Measurements from ENCODE around the gene CNDP2.
"Not testable (repeated sequence)": the region's sequence is repeated elsewhere in the genome, so short reads cannot be mapped to it uniquely, and the experiment has no call there.

Gene CNDP2

DNA sequence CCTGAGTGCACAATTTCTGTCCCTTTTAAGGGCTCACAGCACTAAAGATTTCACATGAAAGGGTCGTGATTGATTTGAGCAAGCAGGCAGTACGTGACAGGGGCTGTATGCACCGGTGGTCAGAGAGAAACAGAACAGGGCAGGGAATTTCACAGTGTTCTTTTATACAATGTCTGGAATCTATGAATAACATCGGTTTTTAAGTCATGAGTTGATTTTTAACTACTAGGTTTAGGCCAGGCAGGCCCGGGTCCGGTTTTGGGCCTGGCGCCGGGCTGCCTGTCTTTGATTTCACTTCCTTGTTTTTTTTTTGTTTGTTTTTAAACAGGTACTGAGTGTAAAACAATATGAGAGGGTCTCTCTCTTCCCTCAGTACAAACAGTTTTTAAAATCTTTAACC is 4.6 kb downstream of the CNDP2 start:
- DNase-seq (ENCODE audit: low spot score) = not testable (repeated sequence)

DNA sequence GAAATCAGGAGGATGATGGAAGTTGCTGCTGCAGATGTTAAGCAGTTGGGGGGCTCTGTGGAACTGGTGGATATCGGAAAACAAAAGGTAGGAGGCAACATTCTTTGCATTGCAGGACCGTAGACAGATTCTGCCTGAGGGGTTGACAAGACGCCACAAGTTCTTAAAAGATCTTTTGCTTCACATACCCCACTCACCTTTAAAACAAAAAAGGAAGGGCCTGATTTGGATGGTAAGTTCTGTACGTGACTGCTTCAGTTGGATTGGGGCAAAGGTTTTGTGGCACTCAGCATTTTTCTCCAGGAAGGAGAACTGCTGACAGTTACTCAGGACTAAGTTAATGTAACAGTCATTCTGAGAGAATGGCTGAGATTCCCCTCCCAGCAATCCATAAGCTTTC is 5.2 kb downstream of the CNDP2 start:
- no peak for DNase-seq (ENCODE audit: low spot score)

DNA sequence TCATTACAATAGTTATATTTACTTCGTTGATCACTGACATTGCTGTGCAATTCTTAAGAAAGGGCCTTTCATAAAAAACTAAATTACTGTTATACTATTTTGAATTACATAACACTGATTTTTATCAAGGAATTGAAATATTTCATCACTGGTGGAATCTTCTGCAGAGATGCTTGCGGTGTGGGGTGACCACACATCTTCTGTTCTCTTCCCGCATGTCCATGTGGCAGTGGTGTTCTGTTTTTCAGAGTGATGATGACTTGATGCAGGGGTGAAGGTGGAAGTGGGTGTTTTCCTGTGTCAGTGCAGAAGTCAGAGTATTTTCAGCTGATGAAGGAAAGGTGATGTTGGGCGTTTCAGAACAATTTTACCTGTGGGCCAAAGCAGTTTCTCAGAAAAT is 7.0 kb downstream of the CNDP2 start:
- no peak for DNase-seq (ENCODE audit: low spot score)

DNA sequence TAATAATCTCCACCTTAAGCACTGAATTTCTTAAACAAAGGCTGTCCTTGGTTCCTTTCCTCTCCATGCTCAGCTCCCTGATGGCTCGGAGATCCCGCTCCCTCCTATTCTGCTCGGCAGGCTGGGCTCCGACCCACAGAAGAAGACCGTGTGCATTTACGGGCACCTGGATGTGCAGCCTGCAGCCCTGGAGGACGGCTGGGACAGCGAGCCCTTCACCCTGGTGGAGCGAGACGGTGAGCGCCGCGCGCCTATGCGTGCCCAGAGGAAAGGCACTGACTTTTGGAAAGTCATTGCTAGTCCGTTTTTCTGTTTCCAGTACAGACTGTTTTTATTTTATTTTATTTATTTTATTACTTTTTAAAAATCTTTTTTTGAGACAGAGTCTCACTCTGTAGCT is 9.6 kb downstream of the CNDP2 start:
- DNase-seq (ENCODE audit: low spot score) = no peak

DNA sequence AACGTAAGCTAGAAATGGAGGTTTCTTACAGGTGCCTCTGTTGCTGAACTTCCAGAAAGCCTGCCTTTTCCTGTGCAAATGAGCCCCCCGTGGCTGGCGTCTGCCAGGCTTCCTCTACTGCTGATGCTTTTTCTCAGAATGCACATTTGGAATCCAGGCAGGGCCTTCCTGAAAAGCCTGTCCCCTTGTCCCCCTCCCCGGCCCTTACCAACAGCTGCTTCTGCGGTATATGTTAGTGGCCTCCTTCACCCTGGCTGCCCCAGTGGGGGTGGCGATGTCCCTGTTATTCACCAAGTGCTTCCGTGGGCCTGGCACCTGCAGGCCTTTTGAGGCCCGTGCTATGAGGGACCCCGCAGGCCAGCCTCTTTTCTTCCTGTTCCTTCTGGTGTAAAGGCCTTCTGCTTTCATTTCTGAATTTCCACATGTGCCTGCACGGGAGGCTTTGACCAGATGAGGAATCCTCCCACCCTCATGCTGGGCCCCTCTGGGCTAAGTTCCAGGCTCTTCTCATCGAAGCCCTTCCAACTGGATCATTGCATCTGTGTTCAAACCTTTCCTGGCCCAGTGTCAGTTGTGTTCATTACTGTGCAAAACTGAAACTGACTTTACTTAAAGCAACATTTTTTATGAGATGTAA is 10.4 kb downstream of the CNDP2 start:
- DNase-seq (ENCODE audit: low spot score) = no peak

DNA sequence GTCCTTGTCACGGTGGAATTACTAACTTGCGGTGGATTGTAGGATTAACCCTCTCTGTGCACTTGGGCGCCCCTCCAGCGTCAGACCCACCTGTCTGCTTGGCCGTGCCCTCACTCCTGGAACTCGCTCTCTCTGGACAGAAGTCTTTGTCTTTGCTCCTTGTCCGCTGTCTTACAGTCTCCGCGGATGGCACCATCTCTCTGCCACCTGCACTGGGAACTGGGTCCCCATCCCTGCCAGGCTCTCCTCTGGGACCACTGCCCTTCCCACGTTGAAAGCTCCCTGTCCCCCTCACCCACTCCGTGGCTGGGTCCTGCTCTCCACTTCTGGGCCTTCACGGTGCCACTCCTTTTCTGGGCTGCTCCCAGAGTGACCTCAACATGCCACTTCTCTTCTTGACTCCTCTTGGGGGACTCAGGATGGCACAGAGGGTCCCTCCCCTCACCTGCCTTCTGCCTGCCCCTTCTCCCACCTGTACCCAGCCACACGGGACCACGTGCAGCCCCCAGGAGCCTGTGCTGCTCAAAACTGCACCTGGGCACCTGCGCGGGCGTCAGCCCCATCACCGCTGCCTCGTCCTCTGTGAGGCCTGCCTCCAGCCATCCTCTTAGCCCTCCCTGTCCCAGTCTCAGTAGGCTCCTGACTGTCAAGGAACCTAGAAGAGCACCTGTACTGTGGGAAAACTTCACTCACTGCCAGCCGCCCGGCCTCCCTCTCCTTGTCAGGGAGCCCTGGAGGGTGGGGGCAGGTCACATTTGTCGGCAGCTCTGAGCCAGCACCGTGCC is 11.1 kb downstream of the CNDP2 start:
- DNase-seq (ENCODE audit: low spot score) = no peak

DNA sequence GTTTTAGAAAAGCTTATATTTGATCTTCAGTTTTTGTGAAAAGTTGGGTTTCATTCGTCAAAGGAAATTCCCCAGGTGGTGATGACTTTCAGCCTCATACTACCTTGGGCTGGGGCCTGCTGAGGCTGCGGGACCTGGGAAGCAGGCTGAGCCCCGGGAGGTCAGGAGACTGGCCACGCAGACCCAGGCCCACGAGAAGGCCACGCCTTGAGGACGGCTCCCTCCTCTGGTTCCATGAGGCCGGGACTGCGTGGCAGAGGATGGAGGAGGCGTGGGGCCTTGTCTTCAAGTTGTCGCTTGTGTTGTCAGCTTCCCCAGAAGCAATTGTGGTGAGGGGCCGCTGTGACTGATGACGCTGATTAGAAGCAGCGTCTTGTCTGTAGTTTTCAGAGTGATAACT is 11.8 kb downstream of the CNDP2 start:
- DNase-seq (ENCODE audit: low spot score) = no peak

DNA sequence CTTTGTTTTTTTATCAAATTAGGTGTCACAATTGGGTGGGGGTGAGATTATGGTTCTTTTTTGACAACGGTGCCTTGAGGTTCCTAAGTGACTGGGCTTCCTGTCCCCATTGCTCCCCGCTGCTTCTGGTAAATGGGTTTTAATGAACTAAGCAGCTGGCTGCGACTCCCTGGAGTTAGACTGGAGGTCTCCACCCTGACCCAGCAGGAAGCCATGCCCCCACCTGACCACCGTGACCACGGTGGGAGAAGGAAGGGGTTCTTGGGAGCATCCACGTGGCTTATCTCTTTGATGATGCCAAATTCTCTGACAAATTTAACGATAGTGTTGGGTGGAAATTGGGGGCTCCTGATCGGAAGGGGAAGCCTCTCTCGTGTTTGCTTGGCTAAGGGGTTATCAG is 12.2 kb downstream of the CNDP2 start:
- DNase-seq (ENCODE audit: low spot score) = no peak

DNA sequence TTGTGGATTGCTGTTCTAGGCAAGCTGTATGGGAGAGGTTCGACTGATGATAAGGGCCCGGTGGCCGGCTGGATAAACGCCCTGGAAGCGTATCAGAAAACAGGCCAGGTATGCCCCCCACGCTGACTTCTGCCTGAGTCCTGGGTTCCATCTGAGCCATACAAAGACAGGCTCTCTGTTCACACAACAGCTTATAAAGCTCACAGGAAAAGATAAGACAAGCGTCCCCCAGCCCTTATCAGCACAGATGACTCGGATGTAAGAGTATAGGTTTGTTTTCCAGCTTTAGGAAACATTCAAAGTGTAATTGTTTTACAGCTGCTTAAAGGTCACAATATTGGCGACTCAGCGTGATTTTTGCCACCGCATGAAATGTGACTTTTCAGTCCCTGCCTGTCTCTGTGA is 12.7 kb downstream of the CNDP2 start:
- DNase-seq (ENCODE audit: low spot score) = no peak

DNA sequence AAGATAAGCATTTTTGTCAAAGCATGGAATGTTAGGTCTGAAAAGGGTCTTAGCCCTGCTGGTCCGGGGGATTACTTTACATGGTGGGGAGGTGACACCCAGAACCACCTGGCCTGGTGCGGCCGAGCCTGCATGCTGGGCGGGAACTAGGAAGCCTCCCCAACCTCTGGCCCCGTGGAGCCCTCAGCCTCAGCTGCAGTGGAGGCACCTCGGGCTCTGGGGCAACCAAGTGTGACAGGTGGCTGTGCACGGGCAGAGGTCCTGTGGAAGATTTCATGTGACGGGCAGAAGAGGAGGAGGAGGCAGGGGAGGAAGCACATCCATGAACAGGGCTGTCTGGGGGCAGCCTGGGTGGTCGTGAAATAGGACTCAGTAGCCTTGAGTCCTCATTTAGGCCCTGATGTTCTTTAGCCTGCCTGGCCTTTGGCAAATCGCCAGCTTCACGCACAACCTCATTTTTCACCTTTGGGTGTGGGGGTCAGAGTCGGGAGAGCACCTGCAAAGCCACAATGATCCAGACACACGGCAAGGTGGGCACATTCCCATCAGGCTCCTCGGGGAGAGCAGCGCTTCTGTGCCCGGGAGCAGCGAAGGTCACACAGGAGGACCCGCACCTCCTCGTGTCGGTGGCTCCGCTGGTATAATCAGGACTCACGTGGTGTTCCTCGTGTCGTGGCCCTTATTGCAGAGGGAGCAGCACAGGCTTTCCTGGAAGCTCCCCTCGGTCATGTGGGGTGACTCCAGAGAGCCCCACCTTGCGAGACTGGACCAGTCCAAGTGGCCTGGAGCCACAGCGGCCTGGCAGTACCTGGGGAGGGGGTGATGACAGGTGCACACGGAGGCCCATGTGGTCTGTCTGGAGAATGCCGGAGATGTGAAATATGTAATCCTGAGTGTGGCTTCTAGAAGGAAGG is 13.9 kb downstream of the CNDP2 start:
- no peak for DNase-seq (ENCODE audit: low spot score)

DNA sequence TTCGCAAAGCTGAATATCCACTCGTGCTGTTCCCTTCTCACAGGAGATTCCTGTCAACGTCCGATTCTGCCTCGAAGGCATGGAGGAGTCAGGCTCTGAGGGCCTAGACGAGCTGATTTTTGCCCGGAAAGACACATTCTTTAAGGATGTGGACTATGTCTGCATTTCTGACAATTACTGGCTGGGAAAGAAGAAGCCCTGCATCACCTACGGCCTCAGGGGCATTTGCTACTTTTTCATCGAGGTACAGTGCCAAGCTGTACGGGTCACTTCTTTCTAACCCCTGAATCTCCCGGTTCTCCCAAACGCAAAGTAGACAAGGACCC is 14.6 kb downstream of the CNDP2 start:
- DNase-seq (ENCODE audit: low spot score) = no peak

DNA sequence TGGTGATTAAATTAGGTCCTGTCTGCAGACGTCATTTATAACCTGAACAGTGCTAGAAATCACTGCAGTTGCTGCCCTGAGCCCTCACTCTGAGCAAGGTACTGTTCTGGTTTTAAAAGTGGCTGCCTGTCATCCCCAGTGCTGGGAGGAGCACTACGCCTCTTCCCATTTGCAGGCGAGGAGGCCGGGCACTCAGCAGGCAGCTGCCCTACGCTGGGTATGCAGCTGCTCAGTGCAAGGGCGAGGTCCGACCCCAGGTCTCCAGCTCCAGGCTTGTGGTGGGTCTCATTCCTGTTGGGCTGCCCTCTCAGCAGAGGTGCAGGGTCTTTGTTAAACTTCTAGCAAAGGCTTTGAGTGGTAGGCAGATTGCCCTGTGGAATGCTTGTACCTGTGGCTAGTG is 15.7 kb downstream of the CNDP2 start:
- no peak for DNase-seq (ENCODE audit: low spot score)

DNA sequence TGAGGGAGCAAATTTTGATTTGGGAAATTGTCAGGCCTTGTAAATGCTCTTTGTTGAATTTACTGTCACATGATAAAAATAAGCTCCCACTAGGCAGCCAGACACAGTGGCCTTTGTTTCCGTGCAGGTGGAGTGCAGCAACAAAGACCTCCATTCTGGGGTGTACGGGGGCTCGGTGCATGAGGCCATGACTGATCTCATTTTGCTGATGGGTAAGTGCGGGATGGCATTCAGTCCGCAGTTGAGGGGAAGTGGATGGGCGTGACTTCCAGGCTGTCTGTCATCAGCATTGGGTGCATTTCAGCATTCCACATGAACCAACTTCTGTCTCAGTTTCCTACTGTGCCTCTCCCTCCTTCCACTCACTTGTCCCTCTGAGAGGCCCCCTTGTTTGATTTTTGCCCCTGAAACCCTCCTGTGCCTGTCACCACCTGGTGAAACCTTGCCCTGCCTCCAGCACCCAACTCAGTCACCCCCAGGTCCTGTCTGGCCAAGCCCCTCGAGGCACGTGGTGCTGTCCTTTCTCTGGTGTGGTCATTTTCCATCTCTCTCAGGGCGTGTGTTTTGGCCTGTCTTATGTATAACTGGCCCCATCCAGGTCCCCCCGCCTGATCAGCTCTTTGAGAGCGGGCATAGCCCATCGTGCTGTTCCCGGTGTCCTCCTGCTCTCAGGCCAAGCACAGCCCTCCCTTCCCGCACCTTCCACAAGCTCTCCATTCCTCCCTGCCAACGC is 16.3 kb downstream of the CNDP2 start:
- no peak for DNase-seq (ENCODE audit: low spot score)

DNA sequence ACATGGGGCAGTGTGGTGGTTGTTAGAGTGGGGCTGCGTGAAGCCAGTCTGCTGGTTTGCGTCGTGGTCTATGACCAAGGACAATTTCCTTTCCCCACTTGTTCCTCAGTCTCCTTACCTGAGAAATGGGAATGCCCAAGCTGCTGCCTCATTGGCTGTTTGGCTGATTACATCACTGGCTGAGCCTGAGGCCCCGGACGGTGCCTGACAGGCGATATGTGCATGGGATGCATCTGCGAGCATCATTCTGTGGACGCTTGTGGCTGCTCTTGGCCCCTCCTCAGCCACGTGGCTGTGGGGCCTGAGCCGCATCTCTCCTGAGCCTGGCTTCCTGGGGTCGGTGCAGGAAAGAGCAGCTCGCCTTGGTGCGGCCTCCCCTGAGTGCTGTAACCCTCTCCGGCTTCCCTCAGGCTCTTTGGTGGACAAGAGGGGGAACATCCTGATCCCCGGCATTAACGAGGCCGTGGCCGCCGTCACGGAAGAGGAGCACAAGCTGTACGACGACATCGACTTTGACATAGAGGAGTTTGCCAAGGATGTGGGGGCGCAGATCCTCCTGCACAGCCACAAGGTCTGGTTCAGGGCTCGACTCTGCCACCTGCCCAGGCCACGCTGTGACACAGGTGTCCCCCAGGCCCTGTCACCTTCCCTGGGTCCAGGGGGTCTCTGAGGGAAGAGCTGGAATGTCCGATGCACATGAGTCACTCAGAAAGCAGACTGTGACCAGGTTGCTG is 17.2 kb downstream of the CNDP2 start:
- no peak for DNase-seq (ENCODE audit: low spot score)

DNA sequence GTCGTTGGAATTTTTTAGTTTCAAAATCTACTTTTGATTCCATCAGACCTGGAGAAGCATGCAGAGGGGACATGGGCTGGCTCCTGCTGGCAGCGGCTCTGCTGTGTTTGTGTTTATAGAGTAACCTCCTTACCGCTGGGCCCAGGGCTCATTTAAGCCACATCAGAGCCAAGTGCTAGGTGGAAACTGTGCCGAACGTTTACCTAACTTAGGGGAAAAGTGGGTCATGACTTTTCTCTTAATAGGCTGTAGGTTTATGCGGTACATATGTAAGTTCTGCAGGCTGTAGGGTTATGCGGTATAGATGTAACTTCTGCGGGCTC is 17.7 kb downstream of the CNDP2 start:
- no peak for DNase-seq (ENCODE audit: low spot score)

DNA sequence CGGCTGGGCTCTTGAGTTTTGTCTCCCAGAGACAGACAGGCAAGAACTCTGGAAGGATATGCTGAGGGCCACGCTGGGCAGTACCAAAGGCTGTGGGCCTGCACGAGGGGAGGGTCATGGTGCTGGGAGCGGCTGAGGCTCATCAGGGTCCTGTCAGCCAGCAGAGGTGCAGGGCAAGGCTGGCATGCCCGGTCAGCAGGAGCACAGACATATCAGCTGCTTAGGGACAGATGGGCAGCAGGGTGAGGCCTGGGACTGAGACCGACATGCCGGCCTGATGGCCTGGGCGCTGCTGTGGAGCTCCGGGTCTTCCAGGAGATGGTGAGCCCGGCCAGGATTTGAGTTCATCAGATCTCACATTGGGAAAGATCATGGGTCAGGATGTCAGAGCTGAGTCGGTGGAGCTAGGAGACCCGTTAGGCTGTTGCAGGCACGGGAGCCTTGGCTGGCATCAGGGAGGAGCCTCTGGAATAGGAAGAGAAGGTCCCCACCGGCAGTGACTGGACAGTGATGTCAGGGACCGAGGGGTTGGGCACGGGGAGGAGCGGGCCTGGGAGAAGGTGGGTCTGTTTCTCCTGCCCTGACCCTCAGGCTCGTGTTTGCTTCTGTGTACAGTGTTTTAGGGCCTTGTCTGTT is 18.8 kb downstream of the CNDP2 start:
- no peak for DNase-seq (ENCODE audit: low spot score)

DNA sequence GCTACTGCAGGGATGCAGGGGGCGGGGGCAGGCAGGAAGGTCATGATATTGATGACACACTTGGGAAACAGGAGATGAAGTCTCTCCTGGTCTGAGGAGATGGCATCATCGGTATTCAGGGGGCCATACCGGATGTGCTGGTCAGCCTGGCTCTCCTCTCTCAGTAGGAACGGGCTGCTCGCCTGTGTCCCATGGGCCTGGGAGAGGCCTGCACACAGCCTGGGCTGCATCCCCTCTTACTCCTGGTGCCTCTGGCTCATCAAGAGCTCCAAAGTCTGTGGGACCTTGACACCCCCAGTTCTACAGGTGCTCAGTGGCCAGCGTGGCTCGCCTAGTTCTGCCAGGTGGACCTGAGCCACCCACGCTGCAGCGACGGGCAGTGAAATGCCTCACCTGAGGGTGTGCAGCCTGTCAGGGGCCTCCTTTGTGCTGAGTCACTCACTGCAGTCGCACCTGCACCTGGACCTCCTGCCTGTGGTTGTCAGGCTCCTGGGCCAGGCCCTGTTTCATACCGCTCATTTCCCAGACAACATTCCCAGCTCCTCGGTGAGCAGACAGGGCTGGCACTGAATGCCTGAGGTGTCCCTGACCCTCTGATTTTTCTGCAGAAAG is 19.6 kb downstream of the CNDP2 start:
- DNase-seq (ENCODE audit: low spot score) = no peak

DNA sequence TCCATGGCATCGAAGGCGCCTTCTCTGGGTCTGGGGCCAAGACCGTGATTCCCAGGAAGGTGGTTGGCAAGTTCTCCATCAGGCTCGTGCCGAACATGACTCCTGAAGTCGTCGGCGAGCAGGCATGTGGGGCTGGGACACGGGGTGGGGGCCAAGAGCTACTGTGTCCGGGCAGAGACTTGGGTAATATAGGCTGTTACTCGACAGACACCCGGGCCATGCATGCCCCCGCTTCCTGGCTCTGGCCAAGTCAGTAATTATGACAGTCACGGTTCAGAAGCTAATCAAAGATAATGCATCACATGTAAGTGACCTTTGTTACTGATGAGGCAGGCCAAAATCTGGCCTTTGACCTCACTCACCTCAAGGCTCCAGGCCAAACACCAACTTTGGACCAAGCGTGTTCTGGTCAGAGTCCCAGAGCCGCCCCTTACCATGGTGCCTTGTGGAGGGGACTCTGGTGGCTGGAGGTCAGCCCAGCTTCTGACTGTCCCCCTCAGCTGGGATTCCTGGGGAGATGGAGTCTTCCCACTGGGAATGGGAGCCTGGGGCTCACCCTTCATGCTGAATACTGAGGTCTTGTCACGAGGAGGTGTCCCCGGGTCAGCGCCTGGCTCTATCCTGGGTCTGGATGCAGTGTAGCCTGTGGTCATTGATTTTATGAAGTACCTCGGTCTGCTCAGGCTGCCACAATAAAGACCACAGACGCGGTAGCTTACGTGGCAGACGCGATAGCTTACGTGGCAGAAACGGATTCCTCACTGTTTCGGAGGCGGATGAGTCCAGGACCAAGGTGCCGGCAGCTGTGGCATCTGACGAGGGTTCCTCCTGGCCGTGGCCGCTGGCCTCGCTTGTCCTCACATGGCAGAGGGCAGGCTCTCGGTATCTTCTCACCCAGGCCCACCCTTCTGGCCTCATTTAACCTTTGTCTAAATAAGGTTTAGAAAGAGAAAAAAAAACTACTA is 20.4 kb downstream of the CNDP2 start:
- no peak for DNase-seq (ENCODE audit: low spot score)

DNA sequence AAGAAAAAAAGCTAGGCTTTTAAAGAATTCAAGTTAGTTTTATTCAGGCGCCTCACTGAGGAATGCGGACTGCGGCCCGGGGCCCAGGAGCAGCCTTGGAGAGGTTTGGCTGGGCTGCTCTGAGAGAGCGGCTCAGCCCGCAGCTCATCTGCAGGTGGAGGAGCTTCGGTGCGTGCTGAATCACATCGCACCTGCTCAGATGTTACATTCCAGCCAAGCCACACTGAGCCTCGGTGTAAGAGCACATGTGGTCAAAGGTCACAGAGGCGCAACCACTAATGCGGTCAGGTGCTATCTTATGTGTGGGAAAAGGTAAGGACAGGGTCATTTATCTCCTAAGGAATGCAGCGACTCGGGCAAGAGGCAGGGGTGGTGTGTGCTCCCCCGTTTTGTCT is 21.1 kb downstream of the CNDP2 start:
- DNase-seq (ENCODE audit: low spot score) = no peak

All from CD4-positive, alpha-beta T cell treated with Interleukin-2 at 100 ng/mL for 4 hours (primary cell).